NCI-H446 treated with DMSO at 0.1 percent for 48 hours (cell line): ENCODE measurements around the gene ELMO3.
A peak's percentile ranks its signal among the peaks of the same experiment; 100 is the strongest.

Experiments used
- DNase-seq: peaks from one replicate; lab custom pipeline; 2025; lab: John Stamatoyannopoulos, UW

Gene ELMO3, protein sequence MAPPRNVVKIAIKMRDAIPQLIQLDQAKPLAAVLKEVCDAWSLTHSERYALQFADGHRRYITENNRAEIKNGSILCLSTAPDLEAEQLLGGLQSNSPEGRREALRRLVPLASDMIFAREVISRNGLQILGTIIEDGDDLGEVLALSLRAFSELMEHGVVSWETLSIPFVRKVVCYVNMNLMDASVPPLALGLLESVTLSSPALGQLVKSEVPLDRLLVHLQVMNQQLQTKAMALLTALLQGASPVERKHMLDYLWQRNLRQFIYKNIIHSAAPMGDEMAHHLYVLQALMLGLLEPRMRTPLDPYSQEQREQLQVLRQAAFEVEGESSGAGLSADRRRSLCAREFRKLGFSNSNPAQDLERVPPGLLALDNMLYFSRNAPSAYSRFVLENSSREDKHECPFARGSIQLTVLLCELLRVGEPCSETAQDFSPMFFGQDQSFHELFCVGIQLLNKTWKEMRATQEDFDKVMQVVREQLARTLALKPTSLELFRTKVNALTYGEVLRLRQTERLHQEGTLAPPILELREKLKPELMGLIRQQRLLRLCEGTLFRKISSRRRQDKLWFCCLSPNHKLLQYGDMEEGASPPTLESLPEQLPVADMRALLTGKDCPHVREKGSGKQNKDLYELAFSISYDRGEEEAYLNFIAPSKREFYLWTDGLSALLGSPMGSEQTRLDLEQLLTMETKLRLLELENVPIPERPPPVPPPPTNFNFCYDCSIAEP

DNA sequence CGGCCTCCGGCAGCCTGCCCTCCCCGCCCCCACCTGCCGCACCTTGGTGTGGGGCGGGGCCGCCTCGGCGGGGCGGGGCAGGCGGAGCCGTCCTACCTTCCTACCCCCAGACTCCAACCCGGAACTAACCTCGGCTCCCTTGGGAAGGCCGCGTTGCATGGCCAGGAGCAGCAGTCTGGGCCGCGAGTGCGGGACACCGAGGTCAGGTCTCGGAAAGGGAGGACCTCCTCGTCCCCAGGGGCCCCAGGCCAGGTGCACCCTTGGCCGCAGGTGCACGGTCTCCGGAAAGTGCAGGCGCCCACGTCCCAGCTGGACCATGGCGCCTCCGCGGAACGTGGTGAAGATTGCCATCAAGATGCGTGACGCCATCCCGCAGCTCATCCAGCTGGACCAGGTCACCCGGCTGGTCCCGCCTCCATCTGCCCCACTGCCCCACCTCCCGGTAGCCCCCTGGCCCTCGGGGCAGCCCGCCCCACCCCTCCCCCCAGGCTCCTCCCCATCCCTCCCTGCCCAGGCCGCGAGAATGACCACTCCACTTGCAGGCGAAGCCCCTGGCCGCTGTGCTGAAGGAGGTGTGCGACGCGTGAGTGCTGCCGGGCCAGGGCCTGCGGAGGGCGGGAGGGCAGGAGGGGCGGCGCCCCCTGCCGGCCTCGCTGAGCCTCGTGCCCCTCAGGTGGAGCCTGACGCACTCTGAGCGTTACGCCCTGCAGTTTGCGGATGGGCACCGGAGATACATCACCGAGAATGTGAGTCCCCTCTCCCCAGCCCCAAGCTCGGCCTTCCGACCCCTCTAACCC, at the start of gene ELMO3:
Gene ELMO3, plus strand, starts transcription at position 121 of the 797 bp plus-strand sequence. Its CDS starts 196 bp downstream, at position 317.
- DNase-seq = no peak

DNA sequence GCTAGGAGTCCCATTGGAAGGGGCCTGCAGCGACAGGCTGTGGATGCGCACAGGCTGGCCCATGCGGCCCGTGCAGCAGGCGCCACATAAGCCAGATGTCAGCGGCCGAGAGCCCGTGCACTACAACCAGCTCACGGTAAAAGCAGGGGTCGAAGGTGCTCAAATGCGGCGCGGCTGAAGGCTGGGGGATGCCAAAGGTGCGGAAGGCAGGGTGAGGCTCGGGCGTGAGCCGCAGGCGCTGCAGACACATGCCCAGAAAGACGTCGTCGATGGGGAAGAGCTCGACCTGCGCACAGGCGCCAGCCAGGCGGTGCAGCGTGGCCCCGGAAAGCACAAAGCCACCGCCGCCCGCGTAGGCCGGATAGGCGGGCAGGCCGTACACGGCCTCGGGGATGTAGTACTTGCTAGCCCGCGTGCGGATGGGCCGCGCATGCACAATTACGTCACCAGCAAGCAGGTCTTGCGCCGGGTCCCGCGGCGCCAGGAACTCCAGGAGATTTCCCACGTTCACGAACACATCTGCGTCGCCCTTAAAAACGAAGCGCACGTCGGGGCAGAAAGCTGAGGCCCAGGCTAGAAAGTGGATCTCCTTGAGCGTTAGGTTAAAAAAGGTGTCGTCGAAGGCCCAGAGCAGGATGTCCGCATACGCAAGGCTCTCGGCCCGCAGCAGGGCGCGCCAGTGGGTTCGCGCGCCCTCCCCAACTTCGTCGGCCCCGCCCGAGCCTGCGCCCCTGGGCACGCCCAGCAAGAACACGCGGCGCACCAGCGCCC, 49.5 kb upstream of the ELMO3 start:
- DNase-seq = no peak

DNA sequence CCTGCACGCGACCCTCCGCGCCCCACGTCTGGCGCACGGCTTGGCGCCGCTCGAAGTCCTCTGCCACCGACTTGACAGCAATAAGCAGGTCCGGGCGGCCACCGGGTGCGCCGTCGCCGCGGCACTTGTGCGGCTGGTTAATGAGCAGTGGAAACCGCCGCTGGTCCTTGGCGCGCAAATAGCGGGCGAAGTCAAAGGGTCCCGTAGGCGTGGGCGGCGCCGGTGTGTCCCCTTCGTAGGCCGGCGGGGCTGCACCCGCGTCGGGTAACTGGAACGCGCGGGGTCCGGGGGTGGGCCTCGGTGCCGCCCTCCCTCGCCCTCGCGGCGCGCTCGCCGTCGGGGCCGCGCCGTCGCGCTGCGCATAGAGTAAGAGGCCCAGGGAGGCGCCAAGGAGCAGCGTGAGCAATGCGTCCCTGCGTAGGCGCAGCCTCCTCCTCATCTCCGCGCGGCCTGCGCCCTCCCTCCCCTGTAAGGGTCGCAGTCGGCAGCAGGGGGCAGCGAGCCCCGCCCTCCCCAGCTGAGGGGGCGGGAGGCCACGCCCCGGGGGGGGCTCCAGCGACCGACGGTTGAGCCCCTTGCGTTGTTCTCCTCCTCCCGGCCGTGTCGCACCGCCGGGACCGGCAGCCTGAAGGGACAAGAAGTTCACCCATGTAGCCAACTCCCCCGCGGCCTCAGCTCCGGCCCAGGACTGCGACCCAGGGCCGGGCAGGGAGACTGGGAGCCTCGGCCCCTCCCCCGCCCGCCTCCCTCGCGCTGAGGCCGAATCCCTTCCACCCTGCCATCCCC, 48.7 kb upstream of the ELMO3 start:
- no peak for DNase-seq

DNA sequence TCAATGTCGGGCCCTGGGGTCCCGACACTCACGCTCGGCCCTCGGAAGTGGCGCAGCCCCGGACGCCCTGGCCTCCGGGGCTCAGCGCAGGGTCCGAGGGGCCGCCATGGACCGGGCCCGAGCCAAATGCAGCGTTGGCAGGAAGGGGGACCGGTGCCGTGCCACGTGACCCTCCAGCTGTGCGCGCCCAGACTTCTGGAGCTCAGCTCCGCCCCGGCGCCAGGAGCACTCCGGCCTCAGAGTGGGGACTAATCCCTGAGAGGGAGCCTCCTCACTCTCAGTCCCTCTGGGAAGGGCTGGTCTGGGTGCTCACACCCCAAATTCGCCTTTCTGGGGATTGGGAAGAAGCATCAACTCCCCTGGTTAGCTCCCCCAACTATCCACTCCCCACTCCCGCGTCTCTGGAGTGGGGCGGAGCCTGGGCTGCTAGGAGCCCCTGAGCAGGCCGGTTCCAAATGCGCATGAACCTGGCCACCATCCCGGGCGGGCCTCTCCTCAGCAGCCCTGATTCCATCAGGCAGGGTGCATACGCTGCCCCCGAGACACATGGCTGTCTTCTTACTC, 48.0 kb upstream of the ELMO3 start, which contains the start of gene B3GNT9:
Gene B3GNT9, minus strand, starts transcription at position 166 of the 564 bp plus-strand sequence. CDS start 513 bp downstream, outside the sequence.
- peak; percentile 45 for DNase-seq

DNA sequence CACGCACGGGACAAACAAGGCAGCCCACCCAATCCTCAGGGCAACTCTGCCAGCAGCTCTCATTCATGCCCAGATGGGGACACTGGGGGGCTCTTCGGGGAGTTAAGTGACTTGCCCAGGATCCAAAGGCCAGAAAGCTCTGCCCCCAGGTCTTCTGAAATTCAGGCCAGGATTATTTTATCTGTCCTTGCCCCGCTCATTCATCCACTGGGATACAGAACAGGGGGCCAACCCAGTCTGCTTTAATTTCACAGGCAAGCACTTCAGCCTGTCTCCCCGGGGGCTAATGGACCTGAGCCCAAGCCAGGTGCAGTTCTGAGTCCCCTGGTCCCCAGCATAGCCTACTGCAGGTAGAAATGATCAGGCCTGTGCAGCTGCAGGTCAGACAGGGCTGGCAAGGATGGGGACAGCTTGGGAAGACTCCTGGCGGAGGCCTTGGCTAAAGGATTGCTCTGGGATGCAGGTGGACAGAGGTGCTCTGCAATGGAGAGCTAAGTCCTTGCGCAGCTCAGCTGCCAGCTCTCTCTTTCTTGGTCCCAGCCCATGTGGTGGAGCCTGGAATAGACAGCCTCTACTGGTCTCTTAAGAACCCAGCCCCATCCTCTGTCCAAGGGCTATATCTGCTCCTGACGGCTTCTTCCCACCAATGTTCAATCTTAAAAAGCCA, 47.4 kb upstream of the ELMO3 start:
- DNase-seq = no peak

DNA sequence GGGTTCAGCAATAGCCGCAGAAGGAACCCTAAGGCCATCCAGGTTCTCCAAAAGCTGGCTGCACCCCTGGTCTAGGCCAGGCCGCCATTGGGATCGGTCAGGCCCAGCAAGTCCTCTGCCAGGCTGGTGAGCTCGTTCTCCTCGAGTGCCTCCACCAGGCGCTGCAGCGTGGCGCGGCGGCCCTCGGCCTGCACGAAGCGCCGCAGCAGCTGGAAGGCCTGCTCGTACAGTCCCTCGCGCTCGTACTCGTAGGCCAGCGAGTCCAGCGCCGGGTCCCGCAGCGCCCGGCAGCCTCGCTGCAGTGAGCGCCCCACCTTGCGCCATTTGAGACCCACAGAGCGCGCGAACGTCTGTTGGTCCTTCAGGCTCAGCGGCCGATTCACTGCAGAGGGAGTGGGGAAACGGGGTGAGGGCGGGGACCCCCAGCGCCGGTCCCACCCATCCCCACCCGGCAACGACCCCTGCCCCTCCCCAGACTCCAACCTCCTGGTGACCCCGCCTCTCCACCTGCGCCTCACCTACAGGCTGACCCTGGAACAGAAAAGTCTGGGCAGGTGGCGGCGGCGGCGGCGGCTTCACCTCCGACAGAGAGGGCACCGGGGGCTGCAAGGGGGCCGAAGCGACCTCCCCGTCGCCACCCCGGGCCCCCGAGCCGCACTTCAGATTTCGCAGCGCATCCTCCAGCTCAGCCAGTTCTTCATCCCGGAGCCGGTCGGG, 44.2 kb upstream of the ELMO3 start:
- no peak for DNase-seq

DNA sequence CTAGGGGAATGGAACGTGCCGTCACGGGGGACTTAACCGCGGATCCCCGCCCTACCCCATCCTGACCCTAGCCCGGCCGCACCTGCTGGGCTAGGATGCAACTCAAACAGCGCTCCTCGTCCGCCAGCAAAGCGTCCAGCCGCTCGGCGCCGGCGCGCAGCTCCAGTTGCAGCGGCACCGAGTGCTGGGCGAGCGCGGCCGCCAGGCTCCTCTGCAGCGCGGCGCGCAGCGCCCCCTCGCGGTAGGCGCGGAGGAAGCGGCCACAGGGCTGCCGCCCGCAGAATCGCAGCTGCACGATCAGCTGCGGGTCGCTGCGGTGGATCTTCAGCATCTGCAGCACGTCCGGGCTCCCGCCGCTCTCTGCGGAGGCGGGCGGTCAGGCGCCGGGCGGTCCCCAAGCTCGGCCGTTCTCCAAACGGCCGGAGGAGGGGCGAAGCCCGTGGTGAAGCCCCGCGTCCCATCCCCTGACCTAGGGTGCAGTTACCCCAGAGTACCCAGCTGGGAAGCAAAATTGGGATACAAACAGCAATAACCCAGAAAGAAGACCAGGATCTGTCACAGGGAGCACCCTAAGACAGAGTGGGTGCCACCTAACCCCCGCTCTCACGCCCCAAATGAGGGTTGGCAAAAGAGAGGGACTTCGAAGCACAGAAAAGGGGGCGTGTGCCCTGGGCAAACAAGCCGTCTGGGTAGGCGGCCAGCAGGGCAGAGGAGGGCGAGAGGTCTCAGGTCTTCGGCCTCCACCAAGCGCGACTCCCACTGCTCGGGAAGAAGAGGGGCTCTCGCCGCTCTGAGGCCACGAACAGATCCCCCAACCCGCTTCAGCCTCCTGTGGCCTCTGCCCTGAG, 43.4 kb upstream of the ELMO3 start:
- peak; percentile 9 for DNase-seq

DNA sequence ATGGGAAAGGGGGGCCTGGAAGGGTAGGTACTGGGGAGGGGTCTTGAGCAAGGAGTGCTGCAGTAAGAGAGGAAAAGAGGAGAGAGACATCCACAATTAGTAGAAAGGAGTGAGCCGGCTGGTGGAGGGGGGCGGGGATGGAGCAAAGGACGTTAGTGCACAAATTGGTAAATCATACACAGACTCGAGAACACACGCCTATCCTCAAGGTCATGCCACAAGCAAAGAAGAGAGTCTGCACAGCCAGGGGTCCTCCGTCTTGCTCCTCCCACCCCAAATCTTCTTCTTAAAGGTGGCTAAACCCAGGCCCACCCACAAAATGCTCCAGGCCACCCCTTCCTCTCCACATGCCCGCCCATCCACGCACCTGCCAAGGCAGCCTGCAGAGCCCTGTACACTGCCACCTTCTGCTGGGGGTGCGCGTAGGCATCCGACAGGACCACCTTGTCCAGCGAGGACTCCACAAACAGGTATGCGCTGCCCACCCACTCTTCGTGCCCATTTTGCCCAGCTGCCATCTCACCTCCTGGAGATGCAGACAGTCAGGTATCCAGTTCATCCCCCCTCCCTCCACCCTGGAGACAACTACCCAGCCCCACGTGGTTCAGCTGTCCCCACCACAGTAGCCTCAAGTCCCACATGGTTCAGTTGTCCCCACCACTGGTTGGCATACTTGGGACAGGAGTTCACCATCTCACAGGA, 42.6 kb upstream of the ELMO3 start:
- no peak for DNase-seq

DNA sequence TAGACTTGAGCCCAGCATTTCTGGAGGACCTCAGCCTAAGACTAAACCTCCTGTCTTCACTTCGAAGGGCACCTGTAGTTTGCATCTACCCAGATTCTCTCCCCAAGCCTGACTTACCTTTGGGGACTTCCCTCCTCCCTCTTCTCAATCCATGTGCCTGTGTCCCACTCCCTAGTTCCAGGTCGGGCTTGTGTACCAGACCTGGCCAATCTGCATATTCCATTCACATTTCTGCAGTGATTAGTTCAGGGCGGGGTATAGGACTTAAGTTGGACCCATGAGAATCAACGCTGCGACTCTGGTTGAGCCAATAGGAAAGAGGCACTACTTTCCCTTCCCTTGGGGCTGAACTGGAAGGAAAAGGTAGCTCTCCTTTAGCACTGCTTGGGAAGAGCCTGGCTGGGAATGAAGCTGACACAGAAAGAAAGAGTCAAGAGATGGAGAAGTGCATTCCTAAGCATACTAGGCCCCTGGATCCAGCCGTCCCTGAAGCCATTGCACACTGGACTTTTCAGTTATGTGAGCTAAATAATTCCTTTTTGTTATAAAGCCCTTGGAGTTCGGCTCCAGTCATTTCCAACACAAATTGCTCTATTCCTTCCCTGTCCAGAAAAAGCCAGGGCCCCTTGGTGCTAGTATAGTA, 41.7 kb upstream of the ELMO3 start:
- DNase-seq = no peak

DNA sequence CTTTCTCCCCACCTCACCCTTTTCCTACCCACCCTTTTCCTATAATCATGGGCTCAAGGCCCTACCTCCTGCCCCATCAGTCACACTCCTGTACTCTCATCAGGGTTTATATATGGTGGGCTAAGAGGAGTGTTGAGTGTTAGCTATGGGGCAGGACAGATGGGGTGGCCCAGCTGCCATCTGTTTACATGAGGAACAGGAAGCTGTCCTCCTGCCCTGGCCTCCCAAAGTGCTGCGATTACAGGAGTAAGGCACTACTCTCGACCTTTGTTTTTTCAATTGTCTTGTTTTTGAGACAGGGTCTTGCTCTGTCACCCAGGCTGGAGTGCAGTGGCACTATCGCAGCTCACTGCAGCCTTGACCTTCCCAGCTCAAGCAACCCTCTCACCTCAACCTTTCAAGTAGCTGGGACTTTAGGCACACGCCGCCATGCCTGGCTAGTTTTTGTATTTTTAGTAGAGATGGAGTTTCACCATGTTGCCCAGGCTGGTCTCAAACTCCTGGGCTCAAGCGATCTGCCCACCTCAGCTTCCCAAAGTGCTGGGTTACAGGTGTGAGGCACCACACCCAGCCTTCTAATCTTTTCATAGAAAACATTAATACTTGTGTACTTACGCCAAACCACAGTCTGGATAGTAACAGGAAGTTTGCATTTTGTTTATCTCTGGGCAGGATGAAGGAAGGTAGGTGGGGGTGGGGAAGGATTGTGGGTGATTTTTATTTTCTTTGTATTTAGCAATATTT, 40.9 kb upstream of the ELMO3 start:
- no peak for DNase-seq

DNA sequence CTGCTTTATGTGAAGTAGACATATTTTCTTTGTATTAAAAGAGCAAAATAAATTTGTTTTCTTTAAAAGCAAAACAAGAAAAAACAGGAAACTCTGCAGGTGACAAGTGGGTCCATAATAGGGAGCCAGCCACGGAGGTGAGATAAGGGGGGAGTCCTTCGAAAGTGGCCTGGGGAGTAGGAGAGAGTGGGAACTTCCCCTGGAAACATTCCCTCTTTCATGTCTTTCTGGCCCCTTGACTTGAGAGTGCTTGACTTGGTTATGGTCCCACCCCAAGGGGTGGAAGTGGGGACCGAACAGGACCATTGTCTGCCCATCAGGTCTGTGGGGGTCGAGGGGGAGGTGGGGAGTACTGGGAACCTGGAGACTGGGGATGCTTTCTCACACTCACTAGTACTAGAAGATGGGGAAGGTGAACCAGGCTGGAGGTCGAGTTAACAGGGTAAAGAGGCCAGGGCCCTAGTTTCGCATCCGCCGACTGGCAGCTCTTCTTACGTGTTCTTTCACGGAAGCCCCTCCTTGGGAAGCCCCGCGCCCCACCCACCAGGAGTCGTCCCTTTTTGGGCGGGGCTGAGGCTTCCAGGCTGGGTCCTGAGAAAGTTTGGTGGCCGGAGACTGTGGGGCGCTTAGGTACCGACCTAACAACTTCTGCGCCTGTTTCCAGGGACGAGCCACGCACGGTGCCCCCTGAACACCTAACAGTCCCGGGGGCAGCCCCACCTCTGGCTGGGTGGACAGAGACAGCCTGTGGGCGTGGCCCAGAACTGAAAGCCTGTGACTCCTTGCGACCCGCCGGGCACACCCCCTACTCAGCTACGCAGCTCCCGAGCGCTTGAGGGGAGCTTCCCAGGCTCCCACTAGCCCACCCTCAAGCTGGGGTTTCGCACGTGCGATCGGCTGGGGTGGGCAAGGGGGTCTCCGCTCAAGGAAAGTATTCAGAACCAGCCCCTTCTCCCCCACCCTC, 40.0 kb upstream of the ELMO3 start:
- no peak for DNase-seq

DNA sequence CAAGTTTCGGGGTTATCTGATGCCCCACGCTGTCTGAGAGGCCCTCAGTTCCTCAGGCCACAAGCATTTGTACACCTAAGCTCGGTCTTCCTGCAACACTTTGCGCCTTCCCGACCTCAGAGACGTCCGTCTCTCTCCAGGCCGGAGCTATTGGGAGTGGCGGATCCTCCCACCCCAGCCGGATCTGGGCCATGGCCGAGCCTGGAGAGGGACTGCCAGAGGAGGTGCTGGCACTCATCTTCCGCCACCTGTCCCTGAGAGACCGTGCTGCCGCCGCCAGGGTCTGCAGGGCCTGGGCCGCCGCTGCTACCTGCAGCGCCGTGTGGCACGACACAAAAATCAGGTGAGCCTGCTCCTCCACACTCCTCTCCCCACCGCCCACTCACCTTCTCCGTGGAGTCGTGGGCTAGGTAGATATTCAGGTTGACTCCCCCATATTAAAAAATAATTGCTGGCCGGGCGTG, 37.3 kb upstream of the ELMO3 start:
- no peak for DNase-seq

DNA sequence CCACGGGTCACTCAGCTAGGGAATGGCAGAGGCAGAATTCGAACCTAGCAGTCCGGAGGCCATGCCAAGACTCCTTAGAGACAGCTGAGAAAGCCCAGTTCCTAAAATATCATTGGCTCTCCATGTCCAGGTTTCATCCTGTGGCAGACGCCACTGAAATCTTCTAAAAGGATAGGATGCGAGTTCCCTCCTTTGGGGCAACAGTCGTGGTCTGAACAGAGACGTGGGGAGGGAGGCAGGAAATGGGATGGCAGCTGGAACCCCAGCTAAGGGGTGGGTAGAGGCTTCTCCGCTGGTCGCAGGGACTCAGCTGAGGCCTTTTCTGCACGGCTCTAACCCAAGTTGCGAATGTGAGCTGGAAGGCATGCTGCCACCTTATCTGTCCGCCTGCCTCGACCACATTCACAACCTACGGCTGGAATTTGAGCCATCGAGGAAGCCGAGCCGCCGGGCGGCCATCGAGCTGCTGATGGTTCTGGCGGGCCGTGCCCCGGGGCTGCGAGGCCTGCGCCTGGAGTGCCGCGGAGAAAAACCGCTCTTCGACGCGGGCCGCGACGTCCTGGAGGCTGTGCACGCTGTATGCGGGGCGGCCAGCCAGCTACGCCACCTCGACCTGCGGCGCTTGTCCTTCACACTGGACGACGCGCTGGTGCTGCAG, 36.3 kb upstream of the ELMO3 start:
- no peak for DNase-seq

DNA sequence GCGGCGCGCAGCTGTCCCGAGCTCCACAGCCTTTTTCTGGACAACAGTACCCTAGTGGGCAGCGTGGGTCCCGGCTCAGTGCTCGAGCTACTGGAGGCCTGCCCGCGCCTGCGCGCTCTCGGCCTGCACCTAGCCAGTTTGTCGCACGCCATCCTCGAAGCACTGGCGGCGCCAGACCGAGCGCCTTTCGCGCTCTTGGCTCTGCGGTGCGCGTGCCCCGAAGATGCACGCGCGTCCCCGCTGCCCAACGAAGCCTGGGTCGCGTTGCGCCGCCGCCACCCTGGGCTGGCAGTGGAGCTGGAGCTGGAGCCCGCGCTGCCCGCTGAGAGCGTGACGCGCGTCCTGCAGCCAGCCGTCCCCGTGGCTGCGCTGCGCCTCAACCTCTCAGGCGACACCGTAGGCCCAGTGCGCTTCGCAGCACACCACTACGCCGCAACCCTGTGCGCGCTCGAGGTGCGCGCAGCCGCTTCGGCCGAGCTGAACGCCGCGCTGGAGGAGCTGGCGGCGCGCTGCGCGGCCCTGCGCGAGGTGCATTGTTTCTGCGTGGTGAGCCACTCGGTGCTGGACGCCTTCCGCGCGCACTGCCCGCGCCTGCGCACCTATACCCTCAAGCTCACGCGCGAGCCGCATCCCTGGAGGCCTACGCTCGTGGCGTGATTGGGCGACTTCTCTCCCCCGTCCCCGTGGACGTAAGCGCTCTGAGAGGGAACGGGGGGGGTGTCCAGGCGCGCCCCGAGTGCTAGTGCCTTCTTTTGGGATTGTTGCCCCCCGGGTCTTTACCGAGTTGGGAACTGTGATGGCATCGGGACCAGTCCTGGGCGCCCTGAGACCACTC, 35.5 kb upstream of the ELMO3 start:
- peak; percentile 6 for DNase-seq
